GM19438 (cell line): ENCODE results near the gene PIK3R5.
"Not testable (repeated sequence)": the region's sequence is repeated elsewhere in the genome, so short reads cannot be mapped to it uniquely, and the experiment has no call there.

ENCODE experiments used
- ATAC-seq: cut with Tn5 transposase; IDR thresholded peaks from one replicate; pipeline ENCODE4 v1.9.1; 2021; ENCODE audit warnings: low read depth; ENCODE audit not compliant: unreplicated experiment

The PIK3R5 gene

GRCh38 chr17:8965394-8966168 lies at the start of gene PIK3R5:
Gene PIK3R5 (minus strand): TSS chr17:8965707. CDS start chr17:8911494, 54,213 bp downstream.
- peak; percentile 47 for ATAC-seq

GRCh38 chr17:9011001-9011400 lies 45.5 kb upstream of the PIK3R5 start:
- ATAC-seq: no peak

- ATAC-seq: no peak
These were observed 44.2 kb upstream of the PIK3R5 start for GRCh38 chr17:9009737-9010136.

- no peak for ATAC-seq
These were observed 43.6 kb upstream of the PIK3R5 start for GRCh38 chr17:9009096-9009495.

GRCh38 chr17:9007052-9007714 lies 41.7 kb upstream of the PIK3R5 start:
- ATAC-seq: no peak

- no peak for ATAC-seq
These were observed 40.8 kb upstream of the PIK3R5 start for GRCh38 chr17:9006175-9006767.

- no peak for ATAC-seq
These were observed 39.4 kb upstream of the PIK3R5 start for GRCh38 chr17:9004961-9005285.

- ATAC-seq: no peak
These were observed 38.8 kb upstream of the PIK3R5 start for GRCh38 chr17:9004132-9004960.

- ATAC-seq: no peak
These were observed 38.0 kb upstream of the PIK3R5 start for GRCh38 chr17:9003355-9004131.

GRCh38 chr17:9002606-9003354 lies 37.3 kb upstream of the PIK3R5 start:
- ATAC-seq: no peak

GRCh38 chr17:9002227-9002605 lies 36.7 kb upstream of the PIK3R5 start:
- ATAC-seq: no peak

- ATAC-seq: no peak
These were observed 36.1 kb upstream of the PIK3R5 start for GRCh38 chr17:9001559-9001958.

GRCh38 chr17:8997994-8998628 lies 32.6 kb upstream of the PIK3R5 start:
- no peak for ATAC-seq

- no peak for ATAC-seq
These were observed 30.2 kb upstream of the PIK3R5 start for GRCh38 chr17:8995711-8996110.

GRCh38 chr17:8994319-8994718 lies 28.8 kb upstream of the PIK3R5 start:
- no peak for ATAC-seq

- no peak for ATAC-seq
These were observed 26.2 kb upstream of the PIK3R5 start for GRCh38 chr17:8991514-8992285.

- ATAC-seq: not testable (repeated sequence)
These were observed 22.9 kb upstream of the PIK3R5 start for GRCh38 chr17:8988263-8988935.

GRCh38 chr17:8986295-8986694 lies 20.8 kb upstream of the PIK3R5 start:
- ATAC-seq: no peak
